ENCODE data around the gene HTR4.

HTR4 gene

DNA sequence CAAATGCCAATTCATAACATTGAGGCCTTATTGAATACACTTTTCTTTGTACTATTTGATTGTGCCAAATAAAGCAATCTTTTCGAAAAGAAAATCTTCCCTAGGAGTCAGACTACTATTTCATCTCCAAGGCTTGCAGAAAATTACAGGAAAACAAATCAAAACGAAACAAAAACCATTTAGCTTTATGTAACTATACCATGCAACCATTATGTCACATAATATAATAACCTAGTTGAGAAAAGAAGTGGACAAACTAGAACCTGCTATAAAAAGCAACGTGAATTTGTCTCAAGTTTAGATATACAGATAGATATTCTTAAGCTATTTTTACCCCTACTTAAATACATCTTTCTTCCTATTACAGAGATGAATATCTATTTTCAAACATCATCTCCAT lies 18.0 kb downstream of the HTR4 start:
- DNase-seq = no peak
- Histone ChIP-seq H4K91ac (ENCODE audit: low read length) (no peak overlapping the region), H2BK5ac (ENCODE audit: low read depth, low read length, poor library complexity, severe bottlenecking) (no peak overlapping the region), H2BK15ac (ENCODE audit: low read depth, poor library complexity, severe bottlenecking) (no peak overlapping the region), H3K4me1 (ENCODE audit: control insufficient read depth, insufficient read depth, low read depth, low read length) (no peaks in the 10 kb centered on the region), H2BK12ac (ENCODE audit: low read length in 2 of 2) (no peak overlapping the region), H3K4me3 (ENCODE audit: insufficient read depth in 1 of 2, low read depth in 1 of 2, low read length in 2 of 2) (no peak overlapping the region), H3K36me3 (ENCODE audit: control insufficient read depth in 1 of 2, insufficient read depth in 2 of 2, low read depth in 1 of 2, low read length in 2 of 2) (no peaks in the 10 kb centered on the region), H3K27me3 (ENCODE audit: control insufficient read depth in 1 of 2, insufficient read depth in 1 of 2, low read length in 2 of 2) (peaks cover 2 to 4% of the 10 kb centered on the region in 2 experiments), H3K18ac (ENCODE audit: low read depth in 1 of 2, low read length in 2 of 2) (no peak overlapping the region), H3K9me3 (ENCODE audit: control insufficient read depth, low read length) (no peaks in the 10 kb centered on the region), H3K4me2 (ENCODE audit: low read length, poor library complexity, severe bottlenecking) (no peak overlapping the region), H3K9ac (ENCODE audit: low read length) (no peak overlapping the region), H3K23ac (ENCODE audit: low read length in 2 of 2) (no peak overlapping the region), H3K27ac (ENCODE audit: low read length, poor library complexity, severe bottlenecking) (no peak overlapping the region), H2AK5ac (ENCODE audit: low read length, severe bottlenecking) (no peak overlapping the region), H3K14ac (ENCODE audit: low read length in 2 of 2) (no peak overlapping the region), H3K4ac (ENCODE audit: low read depth in 1 of 2, low read length in 2 of 2) (no peak overlapping the region), H4K8ac (ENCODE audit: low read length) (no peak overlapping the region), H2AFZ (ENCODE audit: low read depth, low read length) (no peak overlapping the region), H3K79me1 (replicated peaks; ENCODE audit: low read length, poor library complexity, severe bottlenecking) (no peaks in the 10 kb centered on the region), H2BK120ac (ENCODE audit: low read depth, low read length) (no peak overlapping the region)
- WGBS = 40% methylated on average over 2 of the region's 3 CpGs

- no CpG with 5 or more reads among the region's 1 CpG for WGBS
- Histone ChIP-seq H2BK120ac (ENCODE audit: low read depth, low read length) (no peak overlapping the region), H4K8ac (ENCODE audit: low read length) (no peak overlapping the region), H3K14ac (ENCODE audit: low read length in 2 of 2) (no peak overlapping the region), H3K9ac (ENCODE audit: low read length) (no peak overlapping the region), H3K4ac (ENCODE audit: low read depth in 1 of 2, low read length in 2 of 2) (no peak overlapping the region), H3K4me2 (ENCODE audit: low read length, poor library complexity, severe bottlenecking) (no peak overlapping the region), H3K4me3 (ENCODE audit: insufficient read depth in 1 of 2, low read depth in 1 of 2, low read length in 2 of 2) (no peak overlapping the region), H2BK15ac (ENCODE audit: low read depth, poor library complexity, severe bottlenecking) (no peak overlapping the region), H2AK5ac (ENCODE audit: low read length, severe bottlenecking) (no peak overlapping the region), H3K23ac (ENCODE audit: low read length in 2 of 2) (no peak overlapping the region), H3K27ac (ENCODE audit: low read length, poor library complexity, severe bottlenecking) (no peak overlapping the region), H3K36me3 (ENCODE audit: control insufficient read depth in 1 of 2, insufficient read depth in 2 of 2, low read depth in 1 of 2, low read length in 2 of 2) (no peaks in the 10 kb centered on the region), H2BK12ac (ENCODE audit: low read length in 2 of 2) (no peak overlapping the region), H2BK5ac (ENCODE audit: low read depth, low read length, poor library complexity, severe bottlenecking) (no peak overlapping the region), H2AFZ (ENCODE audit: low read depth, low read length) (no peak overlapping the region), H3K79me1 (replicated peaks; ENCODE audit: low read length, poor library complexity, severe bottlenecking) (no peaks in the 10 kb centered on the region), H3K4me1 (ENCODE audit: control insufficient read depth, insufficient read depth, low read depth, low read length) (no peaks in the 10 kb centered on the region), H3K27me3 (ENCODE audit: control insufficient read depth in 1 of 2, insufficient read depth in 1 of 2, low read length in 2 of 2) (peaks cover 2 to 4% of the 10 kb centered on the region in 2 experiments), H3K9me3 (ENCODE audit: control insufficient read depth, low read length) (no peaks in the 10 kb centered on the region), H3K18ac (ENCODE audit: low read depth in 1 of 2, low read length in 2 of 2) (no peak overlapping the region), H4K91ac (ENCODE audit: low read length) (no peak overlapping the region)
- no peak for DNase-seq
These were observed 18.8 kb downstream of the HTR4 start for GRCh38 chr5:148635321-148636083.

DNA sequence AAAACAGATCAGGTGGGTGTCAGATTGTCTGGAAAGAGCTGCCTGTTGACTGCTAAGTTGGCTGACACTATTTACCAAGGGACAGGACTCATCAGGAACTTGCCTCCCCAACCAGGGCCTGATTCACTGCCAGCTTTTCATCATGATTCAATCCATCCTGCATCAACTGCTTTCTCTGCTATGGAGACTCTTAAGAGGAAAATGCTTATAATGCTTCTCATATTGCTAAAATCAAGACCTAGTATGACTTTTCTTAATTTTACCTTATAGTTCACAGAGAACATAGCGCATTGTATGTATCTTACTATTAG lies 21.3 kb downstream of the HTR4 start:
- no CpG with 5 or more reads among the region's 1 CpG for WGBS
- H2AK5ac ChIP-seq (ENCODE audit: low read length, severe bottlenecking) = no peak overlapping the region

DNA sequence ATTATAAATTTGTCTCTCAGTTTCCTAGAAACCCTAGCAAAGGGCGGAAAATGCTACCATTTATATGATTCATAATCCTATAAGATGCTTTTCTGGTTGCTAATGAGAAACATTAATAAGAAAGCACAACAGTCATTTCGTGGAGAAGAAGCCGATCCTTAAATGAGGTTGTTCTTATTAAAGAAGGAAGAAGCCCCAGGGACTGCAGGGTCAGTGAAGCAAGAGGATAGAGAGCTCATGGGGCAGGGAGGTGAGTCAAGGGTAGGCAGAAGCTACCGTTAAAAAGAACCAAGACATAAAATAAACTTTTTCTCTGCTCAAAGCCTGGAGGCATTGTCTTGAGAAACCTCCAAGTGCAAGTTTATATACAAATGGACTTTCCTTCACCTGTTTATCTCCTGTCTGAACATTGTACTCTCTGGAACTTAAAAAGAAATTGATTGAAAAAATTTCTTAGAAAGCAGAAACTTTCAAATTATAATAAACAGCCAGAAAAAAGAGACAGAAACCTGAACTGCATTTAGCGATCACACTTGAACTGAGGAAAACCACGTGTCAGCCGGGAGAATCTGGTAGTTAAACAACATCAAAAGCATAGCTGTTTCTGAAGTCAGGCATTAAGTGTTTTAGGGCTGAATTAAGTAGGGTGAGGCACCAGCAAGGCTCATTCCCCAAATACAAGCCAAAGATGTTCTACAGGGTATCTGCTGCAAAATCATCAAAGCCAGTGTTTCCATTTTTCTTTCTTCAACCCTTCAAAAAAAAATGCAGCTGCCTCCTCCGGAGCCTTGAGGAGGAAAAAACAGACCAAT lies 21.9 kb downstream of the HTR4 start:
- Histone ChIP-seq H3K4me1 (ENCODE audit: control insufficient read depth, insufficient read depth, low read depth, low read length) (no peaks in the 10 kb centered on the region), H3K4me3 (ENCODE audit: insufficient read depth in 1 of 2, low read depth in 1 of 2, low read length in 2 of 2) (no peak overlapping the region), H3K79me1 (replicated peaks; ENCODE audit: low read length, poor library complexity, severe bottlenecking) (no peaks in the 10 kb centered on the region), H2BK5ac (ENCODE audit: low read depth, low read length, poor library complexity, severe bottlenecking) (no peak overlapping the region), H3K4ac (ENCODE audit: low read depth in 1 of 2, low read length in 2 of 2) (no peak overlapping the region), H3K27ac (ENCODE audit: low read length, poor library complexity, severe bottlenecking) (no peak overlapping the region), H4K8ac (ENCODE audit: low read length) (no peak overlapping the region), H3K27me3 (ENCODE audit: control insufficient read depth in 1 of 2, insufficient read depth in 1 of 2, low read length in 2 of 2) (no peaks in the 10 kb centered on the region), H2BK15ac (ENCODE audit: low read depth, poor library complexity, severe bottlenecking) (no peak overlapping the region), H3K36me3 (ENCODE audit: control insufficient read depth in 1 of 2, insufficient read depth in 2 of 2, low read depth in 1 of 2, low read length in 2 of 2) (no peaks in the 10 kb centered on the region), H3K9me3 (ENCODE audit: control insufficient read depth, low read length) (no peaks in the 10 kb centered on the region), H3K18ac (ENCODE audit: low read depth in 1 of 2, low read length in 2 of 2) (no peak overlapping the region), H2AFZ (ENCODE audit: low read depth, low read length) (no peak overlapping the region), H4K91ac (ENCODE audit: low read length) (no peak overlapping the region), H3K14ac (ENCODE audit: low read length in 2 of 2) (no peak overlapping the region), H3K9ac (ENCODE audit: low read length) (no peak overlapping the region), H2BK120ac (ENCODE audit: low read depth, low read length) (no peak overlapping the region), H2AK5ac (ENCODE audit: low read length, severe bottlenecking) (no peak overlapping the region), H3K23ac (ENCODE audit: low read length in 2 of 2) (no peak overlapping the region), H2BK12ac (ENCODE audit: low read length in 2 of 2) (no peak overlapping the region), H3K4me2 (ENCODE audit: low read length, poor library complexity, severe bottlenecking) (no peak overlapping the region)
- no peak for DNase-seq
- 48% methylated on average over 6 of the region's 8 CpGs for WGBS

More for the DNA sequence above, 21.3 kb downstream of the HTR4 start:
- H2BK12ac ChIP-seq (ENCODE audit: low read length in 2 of 2) = no peak overlapping the region
- no peak overlapping the region for H2BK15ac ChIP-seq (ENCODE audit: low read depth, poor library complexity, severe bottlenecking)
- H3K4me2 ChIP-seq (ENCODE audit: low read length, poor library complexity, severe bottlenecking) = no peak overlapping the region
- no peaks in the 10 kb centered on the region for H3K27me3 ChIP-seq (ENCODE audit: control insufficient read depth in 1 of 2, insufficient read depth in 1 of 2, low read length in 2 of 2)
- no peak overlapping the region for H4K8ac ChIP-seq (ENCODE audit: low read length)
- no peak overlapping the region for H3K23ac ChIP-seq (ENCODE audit: low read length in 2 of 2)
- H3K9me3 ChIP-seq (ENCODE audit: control insufficient read depth, low read length) = no peaks in the 10 kb centered on the region
- H3K14ac ChIP-seq (ENCODE audit: low read length in 2 of 2) = no peak overlapping the region
- H3K18ac ChIP-seq (ENCODE audit: low read depth in 1 of 2, low read length in 2 of 2) = no peak overlapping the region
- DNase-seq = no peak
- no peak overlapping the region for H2BK5ac ChIP-seq (ENCODE audit: low read depth, low read length, poor library complexity, severe bottlenecking)
- no peaks in the 10 kb centered on the region for H3K79me1 ChIP-seq (replicated peaks; ENCODE audit: low read length, poor library complexity, severe bottlenecking)
- H2AFZ ChIP-seq (ENCODE audit: low read depth, low read length) = no peak overlapping the region
- no peak overlapping the region for H2BK120ac ChIP-seq (ENCODE audit: low read depth, low read length)
- no peaks in the 10 kb centered on the region for H3K36me3 ChIP-seq (ENCODE audit: control insufficient read depth in 1 of 2, insufficient read depth in 2 of 2, low read depth in 1 of 2, low read length in 2 of 2)
- H3K4ac ChIP-seq (ENCODE audit: low read depth in 1 of 2, low read length in 2 of 2) = no peak overlapping the region
- H3K4me3 ChIP-seq (ENCODE audit: insufficient read depth in 1 of 2, low read depth in 1 of 2, low read length in 2 of 2) = no peak overlapping the region
- no peak overlapping the region for H4K91ac ChIP-seq (ENCODE audit: low read length)
- H3K9ac ChIP-seq (ENCODE audit: low read length) = no peak overlapping the region
- no peak overlapping the region for H3K27ac ChIP-seq (ENCODE audit: low read length, poor library complexity, severe bottlenecking)
- H3K4me1 ChIP-seq (ENCODE audit: control insufficient read depth, insufficient read depth, low read depth, low read length) = no peaks in the 10 kb centered on the region
